GM19395 (cell line): Measurements from ENCODE around the gene MXD4.

Source experiments
- ATAC-seq: cut with Tn5 transposase; IDR thresholded peaks from one replicate; pipeline ENCODE4 v1.9.1; 2021; ENCODE audit warnings: mild to moderate bottlenecking, moderate library complexity; ENCODE audit not compliant: unreplicated experiment

Gene MXD4

DNA sequence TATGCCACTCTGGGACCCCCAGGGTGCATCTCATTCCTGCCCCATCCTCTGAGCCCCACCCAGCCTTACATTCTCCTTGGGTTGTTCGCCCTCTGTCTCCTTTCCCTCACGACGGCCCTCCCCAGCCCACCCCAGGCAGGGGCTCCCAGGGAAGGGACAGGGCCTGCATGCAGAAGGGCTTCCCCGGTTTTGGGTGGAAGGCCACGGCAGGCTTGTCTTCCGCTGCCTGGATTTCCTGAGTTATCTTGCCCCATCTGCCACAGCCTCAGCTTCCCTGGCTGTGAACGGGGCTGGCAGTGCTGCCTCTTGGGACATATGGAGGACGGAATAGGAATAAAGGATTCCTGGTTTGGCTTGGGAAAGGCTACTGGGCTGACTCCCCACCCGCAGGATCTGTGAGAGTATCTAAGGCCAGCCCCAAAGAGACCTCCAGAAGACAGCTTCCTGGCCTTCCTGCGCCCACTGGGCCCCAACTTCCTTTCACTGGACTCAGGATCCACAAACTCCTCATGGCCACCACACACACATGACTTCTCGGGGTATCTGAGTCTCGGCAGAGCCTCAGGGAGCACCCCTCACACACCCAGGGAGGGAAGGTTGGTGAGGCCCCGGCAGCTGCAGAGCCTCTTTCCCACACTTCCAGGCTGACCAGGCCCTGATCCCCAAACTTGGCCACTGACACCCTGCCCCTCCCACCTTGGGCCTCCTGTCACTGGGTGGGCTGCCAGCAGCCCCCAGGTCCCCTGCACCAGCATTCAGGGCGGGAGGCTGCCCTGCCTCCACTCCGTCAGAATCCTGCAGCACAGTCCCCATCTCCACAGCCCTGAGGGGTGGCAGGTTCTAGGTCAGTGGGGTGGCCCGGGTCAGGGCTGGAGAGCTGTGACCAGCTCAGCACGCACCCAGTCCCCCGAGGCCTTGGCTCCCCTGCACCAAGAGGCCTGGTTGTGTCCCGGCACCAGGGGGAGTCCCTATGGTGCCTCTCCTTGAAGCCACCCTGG, 3.5 kb upstream of the MXD4 start:
- ATAC-seq, result no peak

DNA sequence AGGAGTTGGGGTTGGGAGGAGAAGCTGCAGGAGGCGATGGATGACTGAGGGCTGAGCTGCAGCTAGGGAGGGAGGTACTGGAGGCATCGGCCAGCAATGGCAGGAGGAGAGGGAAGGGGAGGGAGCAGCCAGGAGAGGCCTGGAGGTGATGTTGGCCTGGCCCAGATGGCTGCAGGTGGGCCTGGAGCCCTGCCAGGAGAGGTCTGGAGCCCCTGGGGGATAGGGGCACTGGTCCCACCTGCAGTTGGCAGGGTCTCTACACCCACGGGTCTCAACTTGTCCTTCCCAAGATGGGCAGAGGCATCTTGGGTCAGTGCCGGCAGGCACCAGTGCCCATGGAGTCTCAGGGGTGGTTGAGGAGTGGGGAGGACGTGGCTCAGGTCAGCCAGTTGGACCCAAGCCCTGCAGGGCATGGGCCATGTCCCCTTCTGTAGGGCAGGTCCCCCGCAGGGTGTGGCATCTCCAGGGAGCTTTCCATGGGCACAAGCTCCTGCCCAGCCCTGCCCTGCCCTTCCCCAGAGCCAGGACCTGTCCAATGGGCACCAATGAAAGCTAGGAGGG, 2.7 kb upstream of the MXD4 start:
- ATAC-seq, result no peak

DNA sequence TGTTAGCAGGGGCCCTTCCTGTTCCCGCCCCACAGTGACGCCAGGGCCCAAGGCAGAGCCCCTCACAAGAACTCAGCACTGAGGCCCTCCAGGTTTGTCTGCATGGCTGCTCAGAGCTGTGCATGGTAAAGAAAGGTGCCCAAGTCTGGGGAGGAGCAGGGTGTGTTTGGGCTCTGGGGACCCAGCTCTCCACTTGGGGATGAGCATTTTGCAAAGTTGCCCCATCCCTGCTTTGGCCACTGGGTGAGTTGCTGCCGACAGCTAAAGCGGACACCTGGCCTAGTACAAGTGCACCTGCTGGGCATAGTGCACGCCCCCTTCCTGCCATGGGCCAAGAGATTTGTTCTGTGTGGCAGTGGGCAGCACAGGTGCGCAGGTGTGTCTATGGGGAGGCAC, 2.0 kb upstream of the MXD4 start:
- ATAC-seq, result no peak

DNA sequence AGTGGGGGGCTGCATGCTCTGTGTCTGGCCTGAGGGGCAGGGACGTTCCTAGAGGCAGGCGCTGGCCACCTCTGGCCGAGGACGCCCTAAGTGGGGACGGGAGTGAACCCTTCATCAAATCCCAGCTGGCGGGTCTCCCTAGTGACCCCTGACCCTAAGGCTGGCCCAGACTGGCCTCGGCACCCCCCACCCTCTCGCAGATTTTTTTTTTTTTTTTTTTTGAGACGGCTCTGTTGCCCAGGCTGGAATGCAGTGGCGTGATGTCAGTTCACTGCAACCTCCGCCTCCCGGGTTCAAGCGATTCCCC, 988 bp upstream of the MXD4 start:
- no peak for ATAC-seq

DNA sequence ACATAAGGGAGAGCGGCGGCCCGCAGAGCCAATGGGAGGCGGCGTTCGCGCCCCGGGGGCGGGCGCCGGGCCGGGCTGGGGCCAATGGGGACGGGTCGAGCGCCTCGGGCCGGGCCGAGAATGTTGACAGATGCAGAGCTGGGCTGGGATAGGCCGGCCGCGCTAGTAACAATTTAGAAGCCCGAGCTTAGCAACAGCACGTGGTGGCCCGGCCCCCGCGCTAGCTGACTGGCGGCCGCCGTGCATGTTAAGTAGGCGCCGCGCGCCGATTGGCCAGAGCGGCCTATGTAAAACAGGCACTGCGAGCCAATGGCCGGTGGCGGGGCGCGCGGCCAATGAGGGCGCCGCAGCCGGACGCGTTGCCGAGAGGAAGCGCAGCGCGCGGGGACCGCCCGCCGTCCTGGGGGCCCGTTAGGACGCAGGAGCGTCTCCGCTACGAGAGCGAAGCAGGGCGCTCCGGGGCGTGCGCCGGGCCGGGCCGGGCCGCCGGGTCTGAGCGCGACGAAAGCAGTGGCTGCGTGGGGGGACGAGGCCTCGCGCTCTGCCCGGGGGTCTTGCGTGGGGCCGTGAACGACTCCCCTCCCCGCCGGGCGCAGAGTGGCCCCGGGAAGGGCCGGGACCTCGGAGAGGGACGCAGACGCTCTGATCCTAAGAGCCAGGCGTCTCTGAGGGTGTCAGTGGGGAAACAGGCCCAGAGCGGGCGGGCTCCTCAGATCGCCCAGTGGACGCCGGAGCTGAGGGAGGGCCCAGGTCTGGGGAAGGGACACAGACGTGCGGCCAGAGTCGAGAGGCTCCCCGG, 435 bp upstream of the MXD4 start:
- ATAC-seq, result peak; percentile 92

DNA sequence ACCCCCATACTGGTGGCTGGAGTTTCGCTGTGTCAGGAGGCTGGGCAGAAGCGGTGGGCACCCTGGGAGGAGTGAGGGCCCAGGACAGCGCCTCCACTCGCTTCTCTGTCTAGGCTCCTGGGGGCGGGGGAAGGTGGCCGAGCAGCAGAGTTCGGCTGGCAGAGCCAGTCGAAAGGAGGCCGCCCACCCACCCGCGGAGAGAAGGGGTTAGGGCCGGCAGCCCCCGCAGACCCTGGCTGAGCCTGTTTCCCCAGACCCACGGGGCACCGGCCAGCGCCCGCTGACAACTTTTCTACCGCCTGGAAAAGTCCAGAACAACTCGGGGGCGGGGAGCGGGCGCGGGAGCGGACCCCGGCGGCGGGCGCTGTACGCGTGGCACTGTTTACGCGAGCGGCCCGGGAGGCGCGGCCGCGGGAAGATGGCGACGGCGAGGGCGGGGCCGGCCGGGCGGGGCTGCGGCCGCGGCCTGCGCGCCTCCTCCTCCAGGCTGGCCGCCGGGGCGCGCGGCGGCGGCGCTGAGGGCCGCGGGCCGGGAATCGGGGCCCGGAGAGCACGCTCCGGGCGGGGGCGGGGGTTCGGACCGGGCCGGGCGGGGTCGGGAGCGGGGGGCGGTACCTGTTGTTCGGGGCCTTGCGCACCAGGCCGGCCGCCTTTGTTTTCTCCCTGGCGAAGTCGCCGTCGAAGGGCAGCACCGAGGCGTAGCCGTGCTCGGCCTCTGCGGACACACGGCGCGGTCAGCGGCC, 628 bp downstream of the MXD4 start:
- ATAC-seq, result no peak

DNA sequence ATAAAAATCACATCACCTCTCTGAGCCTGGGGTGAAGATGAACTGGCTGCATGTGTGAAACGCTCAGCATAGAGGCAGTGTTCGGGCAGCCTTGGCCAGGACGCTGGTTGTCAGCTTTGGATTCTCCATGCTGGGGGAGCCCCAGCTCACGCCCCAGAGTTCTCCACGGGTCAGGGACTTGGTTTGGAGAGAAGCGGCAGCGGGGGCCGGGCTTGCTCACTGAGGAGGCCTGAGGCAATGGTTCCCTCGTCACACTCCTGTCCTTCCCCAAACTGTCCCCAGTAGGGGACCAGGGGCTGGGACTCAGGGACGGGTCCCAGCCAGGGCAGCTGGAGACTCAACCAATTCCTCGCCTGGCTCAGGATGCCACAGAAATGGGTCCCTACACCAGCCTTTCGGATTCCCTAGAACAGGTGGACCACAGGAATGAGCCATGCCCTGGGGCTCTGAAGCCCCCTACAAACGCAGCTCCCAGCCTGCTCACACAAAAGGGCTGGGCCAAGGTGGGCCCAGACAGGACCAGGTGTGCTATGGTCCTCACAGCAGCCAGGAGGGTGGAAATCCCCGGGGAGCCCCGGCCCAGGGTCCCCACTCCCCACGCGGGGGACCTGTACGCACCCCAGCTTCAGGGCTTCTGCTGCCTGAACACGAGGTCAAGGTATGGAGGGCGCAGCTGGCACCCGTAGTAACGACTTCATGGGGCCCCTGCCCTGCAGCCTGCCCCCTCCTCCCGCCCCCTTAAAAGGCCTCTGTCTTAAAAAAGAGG, 1.4 kb downstream of the MXD4 start:
- ATAC-seq, result no peak

DNA sequence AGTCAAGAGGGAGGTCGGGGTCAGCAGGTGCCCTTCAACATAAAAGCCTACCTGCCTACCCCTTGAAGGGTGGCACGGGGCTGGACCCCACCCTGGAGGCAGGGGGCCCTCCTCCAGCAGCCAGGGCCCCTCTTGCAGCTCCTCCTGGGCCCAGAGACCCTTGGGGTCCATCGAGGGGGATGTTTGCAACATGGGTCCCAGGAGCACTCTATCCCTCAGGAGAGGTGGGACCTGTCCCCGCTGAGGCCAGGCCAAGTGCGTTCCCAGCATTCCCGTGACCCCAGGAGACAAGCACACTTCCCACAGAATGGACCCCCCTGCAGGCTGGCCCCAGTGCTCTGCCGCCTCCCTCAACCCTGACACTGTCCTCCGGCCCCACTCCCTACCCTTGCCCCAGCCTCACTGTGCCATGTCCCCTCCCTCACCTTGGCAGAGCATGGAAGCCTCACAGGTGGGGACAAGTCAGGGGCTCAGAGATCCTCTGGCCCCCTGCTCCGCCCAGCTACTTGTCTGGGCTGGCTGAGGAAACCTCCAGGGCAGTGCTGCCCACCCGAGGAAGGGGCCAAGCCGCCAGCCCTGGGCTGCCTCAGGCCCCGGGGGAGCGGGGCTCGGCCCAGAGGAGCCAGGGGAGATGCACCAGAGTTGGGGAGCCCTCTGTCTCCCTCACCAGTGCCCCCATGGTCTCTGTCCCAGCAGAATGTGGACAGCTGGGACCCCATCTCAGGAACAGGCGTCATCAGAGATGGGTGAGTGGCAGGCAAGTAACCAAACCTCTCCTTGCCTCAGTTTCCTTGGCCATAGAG, 2.2 kb downstream of the MXD4 start:
- ATAC-seq, result no peak

DNA sequence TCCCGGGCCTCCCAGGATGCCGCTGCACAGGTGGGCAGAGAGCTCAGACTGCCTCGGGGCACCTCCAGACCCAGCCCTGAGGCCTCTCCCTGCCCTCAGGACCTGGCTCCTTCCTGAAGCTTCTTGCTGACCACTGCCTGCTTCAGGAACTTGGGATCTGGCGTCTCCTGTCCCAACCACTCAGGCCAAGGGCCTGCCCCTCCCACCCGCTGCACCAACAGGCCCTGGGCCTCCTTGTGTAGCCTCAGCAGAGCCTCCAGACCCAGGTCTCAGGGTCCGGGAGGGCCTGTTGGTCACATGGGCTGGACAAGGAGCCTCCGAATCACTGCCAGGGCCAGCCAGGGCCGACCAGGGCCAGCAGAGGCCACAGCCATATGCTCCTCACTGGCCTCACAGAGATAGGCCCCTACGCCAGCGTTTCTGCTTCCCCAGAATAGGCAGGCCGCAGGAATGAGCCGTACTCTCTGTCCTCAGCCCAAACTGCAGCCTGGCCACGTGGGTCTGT, 2.8 kb downstream of the MXD4 start:
- no peak for ATAC-seq

DNA sequence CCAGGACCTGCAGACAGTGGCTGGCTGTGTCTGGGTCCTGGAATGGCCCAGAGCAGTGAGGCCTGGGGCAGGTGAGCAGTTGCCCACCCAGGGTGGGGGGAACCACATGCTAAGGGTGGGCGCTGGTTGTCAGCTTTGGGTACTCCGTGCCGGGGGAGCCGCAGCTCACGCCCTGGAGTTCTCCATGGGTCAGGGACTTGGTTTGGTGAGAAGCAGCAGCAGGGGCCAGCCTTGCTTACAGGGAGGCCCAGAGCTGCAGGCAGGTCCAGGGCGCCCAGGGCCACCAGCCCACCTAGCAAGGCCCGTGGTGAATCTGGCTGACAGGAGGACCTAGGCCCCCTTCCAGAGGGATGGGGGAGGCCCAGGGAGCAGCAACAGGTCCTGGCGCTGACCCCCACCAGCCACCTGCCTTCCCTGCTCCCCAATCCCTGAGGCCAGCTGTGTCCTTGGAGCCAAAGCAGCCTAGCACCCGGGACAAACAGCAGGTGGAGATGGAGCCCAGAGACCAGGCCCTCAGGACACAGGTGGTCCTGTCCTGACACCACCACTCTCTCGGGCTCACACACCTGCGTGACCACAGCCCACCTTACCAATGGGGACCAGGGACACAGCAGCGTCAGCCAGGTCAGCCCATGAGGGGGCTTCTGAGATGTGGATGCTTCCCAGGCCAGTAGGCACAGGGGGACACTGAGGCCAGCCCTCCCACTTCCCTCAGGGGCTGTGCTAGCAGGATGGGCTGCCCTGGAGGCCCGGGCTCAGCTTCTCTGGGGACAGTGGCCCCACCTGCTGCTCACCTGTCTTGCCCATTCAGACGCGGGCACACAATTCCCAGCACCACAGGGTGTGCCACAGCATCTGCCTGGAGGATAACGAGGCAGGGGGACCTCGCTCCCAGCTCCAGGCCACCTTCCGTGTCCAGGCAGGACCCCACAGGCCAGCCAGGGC, 3.5 kb downstream of the MXD4 start:
- ATAC-seq, result no peak

DNA sequence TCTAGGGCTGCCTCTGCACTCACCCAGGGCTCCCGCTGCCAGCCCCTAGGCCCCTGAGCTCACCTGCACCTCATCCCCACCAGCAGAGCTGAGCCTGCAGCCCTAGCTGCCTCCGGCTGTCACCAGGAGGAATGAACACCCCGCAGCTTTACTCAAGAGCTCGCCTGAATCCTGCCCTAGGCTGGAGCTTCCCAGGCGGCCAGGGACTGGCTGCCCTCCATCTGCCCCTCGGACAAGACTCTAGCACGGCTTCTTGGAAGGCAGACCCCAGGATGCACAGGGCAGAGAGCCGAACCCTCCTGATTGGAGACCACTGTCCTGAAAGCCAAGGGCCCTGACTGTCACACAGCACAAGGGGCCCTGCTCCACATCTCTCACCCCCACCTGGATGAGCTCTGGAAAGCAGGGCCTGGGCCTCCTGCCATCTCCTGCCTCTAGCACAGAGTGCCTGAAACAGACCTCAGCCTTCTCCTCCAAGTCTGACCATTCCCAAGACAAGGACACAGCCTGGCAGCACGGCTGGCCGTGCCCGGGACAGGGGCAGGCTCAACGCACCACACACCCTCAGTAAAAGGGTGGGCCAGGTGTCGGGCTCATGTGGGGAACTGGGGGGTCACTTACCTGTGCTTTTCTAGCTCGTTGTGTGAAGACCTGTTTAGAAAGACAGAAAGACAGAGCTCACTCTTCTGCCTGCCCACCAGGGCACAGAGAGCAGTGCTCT, 4.4 kb downstream of the MXD4 start:
- ATAC-seq, result no peak

DNA sequence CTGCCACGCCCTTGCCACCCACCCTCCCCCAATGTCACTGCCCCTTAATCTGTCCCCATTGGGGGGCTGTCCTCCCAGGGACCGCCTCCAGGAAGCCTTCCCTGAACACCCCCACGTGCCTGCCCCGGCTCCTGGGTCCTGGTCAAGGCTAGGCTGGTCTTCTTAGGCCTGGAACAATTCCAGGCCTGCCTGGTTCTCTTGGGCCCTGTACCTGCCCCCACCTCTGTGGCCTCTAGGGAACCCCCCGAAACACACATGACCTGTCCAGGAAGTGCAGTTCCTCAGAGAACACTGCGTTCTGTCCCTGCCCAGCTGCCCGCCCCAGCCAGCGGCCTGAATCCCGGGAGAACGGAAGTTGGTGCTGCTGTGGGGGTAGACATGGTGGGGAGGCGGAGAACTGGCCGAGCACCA, 5.1 kb downstream of the MXD4 start:
- ATAC-seq, result no peak

DNA sequence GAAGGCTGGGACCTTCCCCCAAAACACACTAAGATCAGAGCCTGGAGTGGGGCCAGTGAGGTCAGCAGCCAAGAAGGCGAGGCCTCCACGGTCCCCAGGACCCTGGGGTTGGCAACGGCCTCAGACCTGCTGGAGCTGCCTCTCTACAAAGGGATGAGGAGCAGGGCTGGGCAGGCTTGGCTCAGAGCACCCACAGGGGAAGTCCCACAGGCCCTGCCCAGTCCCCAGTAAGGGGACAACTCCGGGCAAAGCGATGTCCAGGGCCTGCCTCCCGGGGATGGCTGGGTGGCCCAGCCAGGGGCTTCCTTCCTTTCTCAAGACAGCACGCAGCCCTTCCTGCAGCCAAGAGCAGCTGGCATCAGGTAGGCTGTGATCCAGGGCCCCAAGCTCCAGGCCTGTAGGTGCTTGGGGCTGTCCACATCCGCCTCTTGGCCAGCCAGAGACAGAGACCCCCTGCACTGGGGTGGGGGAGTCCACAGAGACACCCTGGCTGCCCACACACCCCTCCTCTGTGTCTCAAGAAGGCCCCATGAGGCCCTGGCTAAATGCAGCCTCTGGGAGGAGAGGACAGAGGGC, 5.7 kb downstream of the MXD4 start:
- no peak for ATAC-seq

DNA sequence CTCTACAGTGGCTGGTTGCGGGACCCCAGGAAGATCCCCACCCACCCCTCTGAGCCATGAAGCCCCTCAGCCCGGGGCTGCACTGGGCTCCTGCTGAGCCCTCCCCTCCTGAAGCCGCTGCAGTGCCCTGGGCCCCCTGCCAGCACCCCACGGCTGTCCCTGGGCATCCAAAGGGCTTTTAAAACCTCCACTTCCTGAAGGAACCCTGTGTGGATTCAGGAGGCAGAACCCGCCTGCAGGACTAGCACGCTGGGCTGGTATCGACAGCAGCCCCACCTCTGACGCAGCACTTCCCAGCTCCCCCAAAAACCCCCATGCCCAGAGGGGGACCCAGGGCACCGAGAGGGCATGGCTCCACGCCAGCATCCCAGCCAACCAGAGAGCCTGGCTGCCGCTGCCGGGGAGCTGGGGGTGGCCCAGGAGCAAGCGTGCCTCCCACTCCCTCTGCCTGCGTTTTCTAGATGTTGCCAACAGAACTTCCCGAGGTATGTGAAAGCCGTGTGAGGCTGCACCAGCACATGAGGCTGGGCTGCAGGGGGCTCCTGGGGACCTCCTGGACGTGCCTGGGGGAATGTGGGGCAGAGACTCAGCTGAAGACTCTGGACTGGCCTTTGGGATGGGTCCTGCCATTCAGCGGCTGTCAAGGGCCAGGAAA, 6.3 kb downstream of the MXD4 start:
- ATAC-seq, result no peak

DNA sequence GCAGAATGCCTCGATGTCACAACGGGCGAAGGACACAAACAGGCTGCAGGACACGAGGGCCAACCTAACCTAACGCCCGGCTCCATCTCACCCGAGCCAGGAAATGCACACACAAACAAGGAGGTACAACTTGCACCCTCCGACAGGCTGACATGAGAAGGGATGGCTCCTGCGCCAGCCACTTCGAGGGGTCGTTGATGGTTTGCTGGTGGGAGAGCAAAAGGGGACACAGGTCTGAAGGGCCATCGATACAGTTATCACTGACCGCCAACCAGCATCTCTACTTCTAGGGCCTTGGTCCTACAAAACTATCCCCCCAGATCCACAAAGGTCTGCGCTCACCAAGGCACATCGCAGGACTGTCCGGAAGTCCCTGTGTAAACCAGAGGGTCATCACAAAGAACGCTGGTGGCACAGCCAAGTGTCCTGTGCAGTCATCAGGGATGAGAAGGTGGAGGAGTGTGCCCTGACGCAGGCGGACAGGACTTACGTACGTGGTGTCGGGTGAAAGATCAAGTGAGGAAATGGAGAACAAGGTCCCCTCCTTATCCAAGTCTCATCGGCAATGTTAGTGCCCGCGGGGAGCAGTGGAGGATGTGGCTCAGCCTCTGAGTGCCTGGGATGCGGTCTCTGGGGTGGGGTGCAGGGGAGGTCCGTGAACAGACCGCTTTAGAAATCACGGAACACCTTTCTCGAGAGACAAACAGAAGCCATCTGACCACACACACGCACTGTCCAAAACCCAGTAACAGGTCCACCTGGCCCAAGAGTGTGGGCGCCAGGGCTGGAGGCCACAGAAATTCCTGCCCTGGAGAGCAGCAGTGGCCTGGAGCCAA, 7.0 kb downstream of the MXD4 start:
- no peak for ATAC-seq
